ENCODE measurements around the gene GAS2. TPM values are rescaled to one million over a fixed set of nuclear protein-coding genes. Genes with fewer than 3 reads are reported as not detected.

Gene GAS2
- total RNA-seq, 1 donor from 2014 or later: 1.7 TPM

DNA sequence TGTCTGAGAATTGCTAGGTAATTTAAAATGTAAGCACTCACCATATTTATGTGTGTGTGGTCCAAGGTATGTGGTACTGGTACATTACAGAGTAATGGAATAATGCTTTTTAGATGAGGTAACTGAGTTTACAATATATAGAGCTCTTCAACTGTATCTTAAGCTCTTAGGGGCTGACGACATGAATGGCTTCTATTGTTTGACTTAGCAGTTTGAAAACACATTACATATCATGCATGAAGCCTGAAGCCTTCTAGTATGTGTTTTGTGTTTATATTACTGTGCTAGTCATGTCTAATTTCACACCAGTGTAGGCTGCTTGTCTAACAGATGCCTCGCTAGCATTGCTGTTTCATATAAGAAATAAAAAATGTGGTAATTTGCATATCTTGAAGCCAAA lies 37.2 kb downstream of the GAS2 start:
- Histone ChIP-seq H3K9me3 (no peaks in the 10 kb centered on the region), H3K27me3 (no peaks in the 10 kb centered on the region), H3K4me3 (no peak overlapping the region), H3K36me3 (no peaks in the 10 kb centered on the region), H3K4me1 (no peaks in the 10 kb centered on the region), H3K27ac (no peak overlapping the region)
- no peak for ATAC-seq
- DNase-seq: no peak
- intact Hi-C loops (cut with DNase I): no loop called here
- TF ChIP-seq, protein P1, sequence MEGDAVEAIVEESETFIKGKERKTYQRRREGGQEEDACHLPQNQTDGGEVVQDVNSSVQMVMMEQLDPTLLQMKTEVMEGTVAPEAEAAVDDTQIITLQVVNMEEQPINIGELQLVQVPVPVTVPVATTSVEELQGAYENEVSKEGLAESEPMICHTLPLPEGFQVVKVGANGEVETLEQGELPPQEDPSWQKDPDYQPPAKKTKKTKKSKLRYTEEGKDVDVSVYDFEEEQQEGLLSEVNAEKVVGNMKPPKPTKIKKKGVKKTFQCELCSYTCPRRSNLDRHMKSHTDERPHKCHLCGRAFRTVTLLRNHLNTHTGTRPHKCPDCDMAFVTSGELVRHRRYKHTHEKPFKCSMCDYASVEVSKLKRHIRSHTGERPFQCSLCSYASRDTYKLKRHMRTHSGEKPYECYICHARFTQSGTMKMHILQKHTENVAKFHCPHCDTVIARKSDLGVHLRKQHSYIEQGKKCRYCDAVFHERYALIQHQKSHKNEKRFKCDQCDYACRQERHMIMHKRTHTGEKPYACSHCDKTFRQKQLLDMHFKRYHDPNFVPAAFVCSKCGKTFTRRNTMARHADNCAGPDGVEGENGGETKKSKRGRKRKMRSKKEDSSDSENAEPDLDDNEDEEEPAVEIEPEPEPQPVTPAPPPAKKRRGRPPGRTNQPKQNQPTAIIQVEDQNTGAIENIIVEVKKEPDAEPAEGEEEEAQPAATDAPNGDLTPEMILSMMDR (IDR thresholded peaks at IDR 0.05): no peak

GRCh38 chr11:22707119-22707899 lies 40.9 kb downstream of the GAS2 start:
- ATAC-seq: no peak
- H3K36me3 ChIP-seq: no peaks in the 10 kb centered on the region
- TF ChIP-seq, protein P1 (IDR thresholded peaks at IDR 0.05): no peak
- intact Hi-C loops (cut with DNase I): no loop called here
- H3K27ac ChIP-seq: no peak overlapping the region
- H3K4me3 ChIP-seq: no peak overlapping the region
- no peak for DNase-seq
- H3K27me3 ChIP-seq: no peaks in the 10 kb centered on the region
- H3K9me3 ChIP-seq: no peaks in the 10 kb centered on the region
- no peaks in the 10 kb centered on the region for H3K4me1 ChIP-seq

DNA sequence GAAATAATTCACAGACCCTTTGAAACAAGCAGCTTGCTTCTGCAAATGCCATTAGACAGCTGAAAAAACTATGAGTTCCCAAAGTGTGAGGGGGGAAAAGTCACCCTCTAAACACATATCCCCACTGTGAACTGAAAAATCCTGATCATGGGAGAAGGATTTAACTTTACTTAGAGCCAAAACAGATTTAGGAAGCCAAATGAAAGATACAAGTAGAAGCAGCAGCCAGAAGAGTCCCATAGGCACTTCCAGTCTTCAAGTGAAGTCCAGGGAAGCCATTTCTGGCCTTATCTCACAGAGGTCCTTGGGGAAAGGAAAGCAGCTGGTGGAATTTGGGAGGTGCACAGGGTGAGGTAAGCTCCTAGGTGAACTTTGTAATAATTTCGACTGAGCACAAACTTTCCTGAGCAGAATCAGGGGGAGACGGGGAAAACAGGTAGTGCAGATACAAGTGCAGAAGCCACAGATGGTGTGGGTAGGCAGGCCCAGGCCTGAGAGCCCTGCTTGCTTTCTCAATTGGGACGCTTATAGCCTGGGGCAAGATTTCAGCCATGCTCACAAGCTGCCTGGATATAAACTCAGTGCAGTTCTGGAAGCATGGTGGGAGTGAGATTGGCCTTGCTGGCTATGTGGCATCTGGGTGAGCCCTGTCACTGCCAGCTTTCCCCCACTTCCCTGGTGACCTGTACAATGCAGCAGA lies 44.8 kb downstream of the GAS2 start:
- H3K9me3 ChIP-seq: no peaks in the 10 kb centered on the region
- no peaks in the 10 kb centered on the region for H3K27me3 ChIP-seq
- intact Hi-C loops (cut with DNase I): no loop called here
- DNase-seq (peak; percentile 29), ATAC-seq (no peak)
- TF ChIP-seq, protein P1 (IDR thresholded peaks at IDR 0.05): no peak
- H3K4me1 ChIP-seq: no peaks in the 10 kb centered on the region
- H3K36me3 ChIP-seq: no peaks in the 10 kb centered on the region
- H3K4me3 ChIP-seq: no peak overlapping the region
- no peak overlapping the region for H3K27ac ChIP-seq

DNA sequence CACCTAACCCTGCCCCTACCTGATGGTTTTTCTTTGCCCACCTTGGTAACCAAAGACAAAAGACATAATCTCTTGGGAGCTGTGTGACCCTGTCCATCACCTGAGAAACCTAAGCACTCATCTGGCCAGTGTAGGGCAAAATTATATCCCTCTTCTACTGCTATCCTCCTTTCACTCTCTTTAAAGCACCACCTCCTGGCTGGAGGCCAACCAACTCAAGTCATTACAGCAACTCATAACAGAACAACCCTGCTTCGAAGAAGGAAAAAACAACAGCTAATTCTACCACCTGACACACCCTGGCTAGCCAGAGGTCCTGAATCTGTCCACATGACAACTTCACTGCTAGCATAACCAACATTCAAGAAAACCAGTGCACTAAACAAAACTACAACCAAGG lies 45.5 kb downstream of the GAS2 start:
- no peaks in the 10 kb centered on the region for H3K27me3 ChIP-seq
- DNase-seq: no peak
- H3K9me3 ChIP-seq: no peaks in the 10 kb centered on the region
- intact Hi-C loops (cut with DNase I): no loop called here
- H3K4me1 ChIP-seq: no peaks in the 10 kb centered on the region
- TF ChIP-seq, protein P1 (IDR thresholded peaks at IDR 0.05): no peak
- H3K36me3 ChIP-seq: no peaks in the 10 kb centered on the region
- no peak for ATAC-seq
- H3K27ac ChIP-seq: no peak overlapping the region
- H3K4me3 ChIP-seq: no peak overlapping the region

- TF ChIP-seq, protein P1 (IDR thresholded peaks at IDR 0.05): no peak
- DNase-seq: no peak
Observed at GRCh38 chr11:22713336-22713735, 46.9 kb downstream of the GAS2 start.

More at GRCh38 chr11:22713336-22713735, 46.9 kb downstream of the GAS2 start:
- H3K27ac ChIP-seq: no peak overlapping the region
- no peaks in the 10 kb centered on the region for H3K36me3 ChIP-seq
- intact Hi-C loops (cut with DNase I): no loop called here
- H3K27me3 ChIP-seq: no peaks in the 10 kb centered on the region
- no peak overlapping the region for H3K4me3 ChIP-seq
- H3K4me1 ChIP-seq: no peaks in the 10 kb centered on the region
- ATAC-seq: no peak
- no peaks in the 10 kb centered on the region for H3K9me3 ChIP-seq

Data from upper lobe of right lung (tissue), 1 donor.